Stimulated activated CD4-positive, alpha-beta T cell treated with anti-CD3 and anti-CD28 coated beads, Interleukin-2, amount 100 ng/mL, for 24 hours (primary cell): ENCODE data around the gene FAM185A.
"Not testable (repeated sequence)": the region's sequence is repeated elsewhere in the genome, so short reads cannot be mapped to it uniquely, and the experiment has no call there.

Source experiments
- DNase-seq, 2 donors: peaks; one replicate each; pipeline ENCODE4 v3.0.0-alpha.2; 2020

The FAM185A gene

DNA sequence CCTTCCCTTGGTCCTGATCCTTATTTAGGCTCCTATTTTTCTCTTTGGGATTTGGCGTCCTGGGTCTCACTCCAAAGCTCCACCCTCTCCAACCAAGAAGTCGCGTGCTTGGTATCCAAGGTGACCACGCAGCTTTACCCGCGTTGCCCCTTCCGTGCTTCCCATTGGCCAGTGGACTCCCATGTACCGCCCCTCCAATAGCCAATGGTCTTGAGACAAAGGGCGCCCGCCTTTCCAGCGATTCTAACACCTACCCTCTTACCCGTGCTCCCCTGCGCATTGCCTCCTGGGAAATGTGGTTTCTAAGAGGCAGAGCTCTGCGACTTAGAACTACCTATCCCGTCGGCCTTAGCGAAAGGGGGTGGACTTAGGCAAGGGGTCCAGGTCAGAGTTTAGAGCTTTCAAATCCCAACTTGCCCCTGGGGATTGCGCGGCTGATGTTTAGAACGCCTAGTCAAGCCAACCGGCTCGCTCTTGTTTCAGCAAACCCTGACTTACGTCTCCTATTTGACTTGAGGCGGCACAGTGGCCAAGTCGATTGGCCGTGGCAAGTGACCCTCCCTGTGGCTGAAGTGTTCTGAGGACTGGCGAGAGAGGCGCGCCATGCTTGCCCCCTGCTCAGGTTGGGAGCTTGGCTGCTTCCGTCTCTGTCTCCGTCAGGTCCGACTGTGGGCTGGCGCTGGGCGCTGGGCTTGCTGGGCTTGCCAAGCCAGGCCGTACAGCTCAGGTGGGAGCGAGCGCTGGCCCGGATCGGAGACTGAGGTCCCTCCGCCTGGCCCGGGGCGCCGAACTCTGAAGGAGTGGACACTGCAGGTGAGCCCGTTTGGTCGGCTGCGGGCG lies at the start of gene FAM185A:
TSS of gene FAM185A (plus strand) at position 395 of the 840 bp plus-strand sequence. CDS start at position 604, 209 bp downstream.
- DNase-seq: peak; percentile 93 to 94

DNA sequence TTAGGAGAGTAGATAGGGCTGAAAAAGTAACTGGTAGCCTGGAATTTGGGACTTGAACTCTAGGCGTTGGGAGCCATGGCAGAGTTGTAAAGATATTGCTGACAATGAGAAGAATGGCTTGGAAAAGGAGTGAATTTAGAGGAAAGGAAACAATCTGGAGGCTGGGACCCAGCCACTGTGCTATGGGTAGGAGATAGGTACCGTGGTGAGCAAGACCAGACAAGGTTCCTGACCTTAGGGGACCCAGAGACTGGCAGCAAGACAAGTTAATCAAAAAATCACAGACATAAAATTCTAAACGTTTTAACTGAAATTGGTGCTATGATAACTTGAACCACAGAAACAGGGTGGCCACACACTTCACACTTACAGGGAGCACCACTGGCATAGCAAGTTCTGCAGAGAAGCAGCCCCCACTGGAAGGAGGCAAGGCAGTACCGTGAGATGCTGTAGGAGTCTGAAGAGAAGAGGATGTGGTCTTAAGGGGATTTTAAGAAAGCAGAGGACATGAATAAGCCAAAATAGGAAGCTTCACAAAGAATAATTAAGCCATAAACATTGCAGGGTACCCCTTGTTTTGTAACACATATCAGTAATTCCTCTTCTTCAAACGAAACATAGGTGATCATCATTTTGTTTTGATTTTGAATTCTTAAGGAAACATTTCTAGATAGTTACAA lies 35.6 kb upstream of the FAM185A start:
- DNase-seq: peak in 1 of 2 donors; percentile 9

DNA sequence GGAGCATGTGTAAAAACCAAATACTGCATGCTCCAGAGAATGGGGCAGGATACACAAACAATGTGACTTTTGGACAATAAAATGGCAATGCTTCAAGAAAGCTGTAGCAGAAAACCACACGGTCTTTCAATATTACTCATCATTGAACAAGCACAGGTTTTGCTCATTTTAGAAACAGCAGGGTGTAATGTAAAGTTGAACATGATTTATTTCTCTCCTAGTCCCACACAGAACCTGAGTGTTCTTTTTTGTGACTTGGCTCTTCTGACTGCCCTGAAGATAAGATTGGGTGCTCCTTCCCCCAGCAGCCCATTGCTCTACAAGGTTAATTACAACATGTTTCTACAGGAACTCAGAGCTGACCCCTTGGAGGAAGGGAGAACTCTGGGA lies 35.1 kb upstream of the FAM185A start:
- DNase-seq: not testable (repeated sequence)

DNA sequence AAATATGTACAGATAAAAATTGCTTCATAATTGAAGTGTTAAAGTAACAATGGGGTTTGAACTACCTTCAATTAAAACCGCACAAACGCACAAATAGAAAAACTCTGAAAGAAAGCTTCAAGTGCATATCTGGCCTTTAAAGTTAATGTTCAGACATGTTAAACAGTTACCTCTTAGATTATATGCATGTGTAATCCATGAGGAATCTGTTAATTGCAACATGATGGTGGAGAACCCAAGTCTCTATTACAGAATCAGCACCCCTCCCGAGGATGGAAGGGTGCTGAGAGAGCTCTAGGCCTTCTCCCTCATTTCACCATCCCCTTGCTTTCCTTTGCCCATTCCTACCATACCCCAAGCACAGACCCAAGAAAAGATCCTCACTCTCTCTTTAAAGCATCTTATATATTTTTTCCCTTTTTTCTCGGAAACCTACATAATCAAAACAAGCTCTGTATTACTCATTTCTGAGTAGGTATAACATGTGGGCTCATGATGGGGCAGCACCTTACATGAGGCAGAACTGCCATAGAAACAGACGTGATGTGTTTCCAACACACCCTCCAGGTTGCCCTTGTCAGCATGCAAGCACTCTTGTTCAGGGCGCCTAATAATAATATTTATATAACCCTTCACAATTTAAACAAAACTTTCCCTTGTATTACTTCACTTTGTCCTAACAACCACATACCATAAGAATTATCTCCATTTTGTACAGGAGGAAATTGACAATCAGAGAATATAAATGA lies 33.9 kb upstream of the FAM185A start:
- peak in 1 of 2 donors; percentile 8 for DNase-seq

DNA sequence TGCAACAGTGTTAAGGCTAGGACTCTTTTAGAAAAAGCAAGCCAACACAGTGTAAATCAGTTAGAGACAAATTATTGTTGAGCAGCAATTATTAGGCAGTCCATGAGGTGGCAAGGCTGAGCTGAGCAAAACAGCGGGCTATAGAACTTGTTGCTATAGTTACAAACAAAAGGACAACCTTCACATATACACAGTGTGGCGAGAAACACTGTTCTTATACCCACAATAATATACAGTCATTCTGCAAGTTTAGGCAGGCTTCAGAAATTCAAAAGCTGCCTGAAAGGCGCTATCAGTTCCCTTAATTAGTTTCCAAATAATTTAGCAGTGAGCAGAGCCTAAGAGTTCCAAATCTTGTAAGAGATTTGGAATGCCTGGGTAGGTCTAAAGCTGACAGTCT lies 33.1 kb upstream of the FAM185A start:
- not testable (repeated sequence) for DNase-seq

DNA sequence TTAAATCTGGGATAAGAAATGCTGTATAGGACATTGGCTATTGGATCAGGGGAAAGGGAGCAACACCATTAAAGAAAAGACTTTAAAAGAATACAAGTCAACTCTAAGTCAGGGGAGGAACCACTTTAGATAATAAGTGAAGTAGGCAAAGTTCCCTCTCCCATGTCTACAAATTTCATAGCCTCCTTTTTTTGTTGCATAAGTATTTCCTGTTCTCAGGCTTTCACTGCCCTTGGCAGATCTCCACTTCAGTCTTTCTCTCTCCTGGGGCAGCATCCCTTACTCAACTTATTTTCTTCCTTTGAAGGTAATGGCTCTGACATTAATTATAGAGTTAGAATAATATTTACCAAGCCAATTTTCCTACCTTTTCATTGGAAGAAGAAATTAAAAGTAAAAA lies 30.3 kb upstream of the FAM185A start:
- not testable (repeated sequence) for DNase-seq

DNA sequence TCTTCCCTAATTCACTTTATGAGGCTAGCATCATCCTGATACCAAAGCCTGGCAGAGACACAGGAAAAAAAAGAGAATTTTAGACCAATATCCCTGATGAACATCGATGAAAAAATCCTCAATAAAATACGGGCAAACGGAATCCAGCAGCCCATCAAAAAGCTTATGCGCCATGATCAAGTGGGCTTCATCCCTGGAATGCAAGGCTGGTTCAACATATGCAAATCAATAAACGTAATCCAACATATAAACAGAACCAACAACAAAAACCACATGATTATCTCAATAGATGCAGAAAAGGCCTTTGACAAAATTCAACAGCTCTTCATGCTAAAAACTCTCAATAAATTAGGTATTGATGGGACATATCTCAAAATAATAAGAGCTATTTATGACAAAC lies 22.6 kb upstream of the FAM185A start:
- not testable (repeated sequence) for DNase-seq

DNA sequence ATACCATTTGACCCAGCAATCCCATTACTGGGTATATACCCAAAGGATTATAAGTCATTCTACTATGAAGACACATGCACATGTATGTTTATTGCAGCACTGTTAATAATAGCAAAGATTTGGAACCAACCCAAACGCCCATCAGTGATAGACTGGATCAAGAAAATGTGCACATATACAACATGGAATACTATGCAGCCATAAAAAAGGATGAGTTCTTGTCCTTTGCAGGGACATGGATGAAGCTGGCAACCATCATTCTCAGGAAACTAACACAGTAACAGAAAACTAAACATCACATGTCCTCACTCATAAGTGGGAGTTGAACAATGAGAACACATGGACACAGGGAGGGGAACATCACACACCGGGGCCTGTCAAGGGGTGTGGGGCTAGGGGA lies 19.1 kb upstream of the FAM185A start:
- not testable (repeated sequence) for DNase-seq

DNA sequence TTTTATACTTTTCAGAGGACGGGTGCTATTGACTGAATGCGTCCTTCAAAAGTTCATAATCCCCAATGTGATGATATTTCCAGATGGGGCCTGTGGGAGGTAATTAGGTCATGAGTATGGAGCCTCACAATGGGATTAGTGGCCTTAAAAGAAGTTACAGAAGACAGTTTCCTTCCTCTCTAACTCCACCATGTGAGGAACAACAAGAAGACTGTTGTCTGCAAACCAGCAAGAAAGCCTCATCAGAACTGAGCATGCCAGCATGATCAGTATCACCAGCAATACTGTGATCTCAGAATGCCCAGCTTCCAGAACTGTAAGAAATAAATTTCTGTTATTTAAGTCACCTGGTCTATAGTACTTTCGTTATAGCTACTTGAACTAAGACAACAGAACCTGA lies 18.4 kb upstream of the FAM185A start:
- DNase-seq: not testable (repeated sequence)

DNA sequence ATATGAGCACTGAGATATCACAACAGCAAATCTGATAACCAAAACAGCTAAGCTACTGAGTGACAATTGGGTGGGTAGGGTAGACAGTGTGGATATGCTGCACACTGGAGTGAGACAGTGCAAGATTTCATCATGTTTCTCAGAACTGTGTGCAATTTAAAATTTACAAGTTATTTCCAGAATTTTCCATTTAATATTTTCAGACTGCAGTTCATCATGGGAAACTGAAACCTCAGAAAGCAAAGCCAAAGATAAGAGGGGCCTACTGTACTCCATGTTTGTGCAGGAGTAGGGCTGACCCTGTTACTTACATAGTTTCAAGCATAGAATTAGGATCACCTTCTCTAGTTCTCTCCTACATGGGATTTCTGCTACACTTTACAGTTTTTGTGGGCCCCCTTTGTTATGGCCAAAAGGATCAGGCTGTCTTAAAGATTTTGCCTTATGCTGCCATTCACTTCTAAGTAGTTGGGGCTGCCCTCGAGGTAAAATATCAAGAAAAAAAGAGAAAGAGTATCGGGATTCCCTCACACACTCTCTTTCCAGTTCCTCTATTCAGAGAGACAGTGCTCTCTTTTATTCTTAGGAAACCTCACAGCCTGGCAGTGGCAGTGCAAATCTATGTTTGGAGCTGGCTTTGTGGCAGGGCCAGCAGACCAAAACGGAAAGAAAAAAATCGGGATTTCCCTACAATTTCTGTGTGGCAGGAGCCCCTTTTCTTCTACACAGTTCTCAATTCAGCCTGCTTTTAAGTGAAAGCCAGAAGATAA lies 6.6 kb upstream of the FAM185A start:
- DNase-seq: not testable (repeated sequence)

DNA sequence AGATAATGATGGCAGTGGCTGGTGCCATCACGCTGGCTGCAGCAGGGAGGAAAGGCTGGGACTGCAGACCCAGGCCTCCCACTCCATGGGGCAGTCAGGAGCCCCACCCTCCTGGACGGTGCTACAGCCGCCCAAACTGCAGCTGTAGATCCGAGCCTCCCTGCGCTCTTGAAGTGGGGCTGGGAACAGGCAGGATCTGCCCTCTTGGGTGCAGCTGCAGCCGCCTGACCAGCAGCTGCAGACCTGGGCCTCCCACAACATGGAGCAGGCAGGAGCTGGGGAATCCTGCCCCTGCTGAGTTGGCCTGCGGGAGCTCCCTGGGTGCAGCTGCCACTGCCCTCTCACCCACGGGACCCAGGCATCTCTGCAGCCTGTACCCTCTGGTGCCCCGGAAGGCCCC lies 4.9 kb upstream of the FAM185A start:
- DNase-seq: not testable (repeated sequence)

DNA sequence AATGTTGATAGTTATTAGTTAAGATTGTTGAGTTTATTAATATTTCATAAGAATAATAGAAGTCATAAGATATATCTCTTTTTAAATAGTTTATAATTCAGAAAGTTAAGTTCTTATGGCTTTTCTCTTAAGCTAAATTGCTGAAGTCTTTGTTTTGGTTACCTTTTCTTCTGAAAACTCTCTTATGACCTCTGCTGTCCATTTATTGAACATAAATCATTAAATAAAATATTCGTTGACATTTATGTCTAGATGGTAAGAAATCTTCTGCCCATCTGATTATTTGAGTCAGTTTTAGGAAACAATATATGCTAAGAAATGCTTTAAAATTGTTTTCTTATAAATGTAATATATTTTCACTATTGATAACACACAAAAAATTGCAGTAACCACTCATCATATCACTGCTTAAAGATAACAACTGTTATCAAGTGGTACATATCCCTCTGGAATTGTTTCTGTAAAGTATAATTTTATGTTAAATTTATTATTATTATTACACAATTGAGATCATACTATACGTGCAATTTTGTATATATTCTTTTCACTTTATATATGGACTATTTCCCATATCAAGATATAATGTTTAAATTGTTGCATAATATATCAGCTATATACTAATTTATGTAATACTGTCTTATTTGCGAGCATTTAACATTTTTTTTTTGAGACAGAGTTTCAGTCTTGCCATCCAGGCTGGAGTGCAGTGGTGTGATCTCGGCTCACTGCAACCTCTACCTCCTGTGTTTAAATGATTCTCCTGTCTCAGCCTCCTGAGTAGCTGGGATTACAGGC lies 3.1 kb upstream of the FAM185A start:
- not testable (repeated sequence) for DNase-seq

DNA sequence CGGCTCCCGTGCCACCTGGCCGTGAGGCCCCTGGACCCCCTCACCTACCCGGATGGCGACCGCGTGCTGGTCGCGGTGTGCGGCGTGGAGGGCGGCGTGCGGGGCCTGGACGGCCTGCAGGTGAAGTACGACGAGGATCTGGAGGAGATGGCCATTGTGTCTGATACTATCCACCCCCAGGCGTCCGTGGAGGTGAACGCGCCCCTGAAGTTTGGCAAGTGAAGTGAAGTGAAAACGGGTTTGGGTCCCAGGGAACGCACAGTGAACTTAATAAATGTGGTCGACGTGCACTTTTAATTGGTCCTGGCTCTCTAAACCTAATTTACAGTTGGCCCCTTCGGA lies 617 bp downstream of the FAM185A start:
- not testable (repeated sequence) for DNase-seq

DNA sequence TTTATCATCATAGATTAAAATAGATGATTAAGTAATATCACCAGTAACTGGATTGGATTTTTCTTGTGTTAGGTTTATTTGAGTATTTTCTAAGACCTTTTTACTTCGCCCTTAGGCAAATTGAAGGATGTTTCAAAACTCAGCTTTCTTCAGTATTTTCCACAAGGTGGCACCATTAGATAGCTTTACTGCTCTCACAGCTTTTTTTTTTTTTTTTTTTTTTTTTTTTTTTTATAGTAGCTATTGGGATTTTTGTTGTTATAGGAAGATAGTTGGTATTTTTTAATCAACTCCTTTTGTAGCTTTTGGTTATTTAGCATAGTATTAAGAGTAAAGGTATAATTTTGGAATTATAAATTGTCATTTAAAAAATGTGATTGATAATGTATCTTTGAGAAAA lies 9.4 kb downstream of the FAM185A start:
- not testable (repeated sequence) for DNase-seq

DNA sequence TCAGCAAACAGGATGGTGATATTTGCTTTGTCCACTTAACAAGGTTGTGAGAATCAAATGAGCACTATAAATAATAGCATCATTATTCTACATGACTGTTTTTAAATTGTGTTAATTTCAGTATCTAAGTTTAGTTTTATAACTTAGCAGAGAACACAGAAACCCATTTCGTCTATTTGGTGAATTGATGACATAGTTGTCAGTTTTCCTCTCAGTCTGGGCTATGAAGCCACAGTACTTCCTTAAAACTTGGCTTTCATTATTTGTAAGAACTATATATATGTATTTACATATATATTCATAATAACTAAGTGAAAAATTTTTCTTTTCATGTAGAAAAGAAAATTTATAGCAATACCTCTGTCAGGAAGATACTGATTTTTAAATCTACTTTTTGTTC lies 11.1 kb downstream of the FAM185A start:
- not testable (repeated sequence) for DNase-seq

DNA sequence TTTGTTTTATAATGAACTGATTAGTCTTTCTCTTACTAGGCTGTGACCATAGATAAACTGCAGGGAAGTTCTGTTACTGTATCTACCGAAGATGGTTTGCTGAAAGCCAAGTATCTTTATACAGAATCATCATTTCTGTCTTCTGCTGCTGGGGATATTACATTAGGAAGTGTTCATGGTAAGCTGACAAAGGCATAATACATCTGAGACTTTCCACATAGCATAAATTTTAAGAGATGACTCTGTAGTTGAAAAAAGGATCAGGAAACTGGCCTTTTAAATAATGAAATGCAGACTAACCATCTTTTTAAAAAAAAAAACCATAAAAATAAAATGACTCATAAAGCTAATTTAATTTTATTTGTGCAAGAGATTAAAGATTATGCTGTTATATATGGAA lies 12.4 kb downstream of the FAM185A start:
- not testable (repeated sequence) for DNase-seq

DNA sequence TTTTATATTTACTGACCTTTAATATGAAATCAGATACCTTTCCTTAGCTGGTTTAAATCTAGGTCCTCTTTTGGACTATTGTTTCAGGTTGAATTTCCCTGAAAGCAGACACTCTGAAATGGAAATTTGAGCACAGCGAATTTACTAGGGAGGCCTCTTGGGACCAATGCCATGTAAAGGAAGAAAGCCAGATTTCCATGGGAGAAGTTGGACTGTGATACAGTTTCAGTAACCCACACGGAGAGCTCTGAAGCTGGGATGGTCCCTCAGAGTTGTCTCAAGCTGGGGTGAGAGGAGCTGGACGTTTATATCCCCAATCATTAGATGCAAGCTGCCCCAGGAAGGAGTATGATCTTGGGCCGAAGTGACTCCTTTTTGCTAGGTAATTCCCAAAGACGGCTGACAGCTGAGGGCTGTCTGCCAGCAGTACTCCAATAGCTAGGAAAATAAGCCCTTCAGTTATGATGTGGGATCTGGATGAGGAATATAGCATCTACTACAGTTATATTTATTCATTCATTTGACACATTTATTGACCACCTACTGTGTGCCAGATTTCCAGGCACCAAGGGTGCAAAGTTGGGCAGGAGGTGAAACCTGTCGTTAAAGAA lies 14.6 kb downstream of the FAM185A start:
- DNase-seq: not testable (repeated sequence)

DNA sequence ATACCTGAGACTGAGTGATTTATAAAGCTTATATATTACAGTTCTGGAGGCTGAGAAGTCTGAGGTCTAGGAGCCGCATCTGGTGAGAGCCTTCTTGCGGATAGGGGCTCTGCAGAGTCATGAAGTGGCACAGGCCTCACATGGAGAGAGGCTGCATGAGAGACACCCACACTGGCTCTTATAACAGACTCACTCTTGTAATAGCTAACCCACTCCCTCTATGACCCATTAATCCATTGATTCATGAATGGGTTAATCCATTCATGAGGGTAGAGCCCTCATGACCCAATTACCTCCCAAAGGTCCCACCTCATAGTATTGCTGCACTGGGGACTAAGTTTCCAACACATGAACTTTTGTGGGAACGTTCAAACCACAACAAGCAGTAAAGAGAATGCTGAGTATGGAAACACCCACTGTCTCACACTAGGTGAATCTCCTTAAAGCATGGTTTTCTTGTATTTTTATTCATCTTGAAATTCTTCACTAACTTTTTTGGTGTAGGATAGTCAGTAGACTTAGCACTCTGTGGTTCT lies 20.9 kb downstream of the FAM185A start:
- DNase-seq: not testable (repeated sequence)

DNA sequence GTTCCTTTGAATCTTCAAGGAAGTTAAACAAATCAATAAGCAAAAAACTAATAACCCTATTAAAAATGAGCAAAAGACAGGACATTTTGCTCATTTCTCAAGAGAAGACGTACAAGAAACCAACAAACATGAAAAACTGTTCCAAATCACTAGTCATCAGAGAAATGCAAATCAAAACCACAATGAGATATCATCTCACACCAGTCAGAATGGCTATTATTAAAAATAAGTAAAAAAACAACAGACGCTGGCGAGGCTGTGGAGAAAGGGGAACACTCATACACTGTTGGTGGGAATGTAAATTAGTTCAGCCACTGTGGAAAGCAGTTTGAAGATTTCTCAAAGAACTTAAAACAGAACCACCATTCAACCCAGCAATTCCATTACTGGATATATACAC lies 21.7 kb downstream of the FAM185A start:
- not testable (repeated sequence) for DNase-seq

DNA sequence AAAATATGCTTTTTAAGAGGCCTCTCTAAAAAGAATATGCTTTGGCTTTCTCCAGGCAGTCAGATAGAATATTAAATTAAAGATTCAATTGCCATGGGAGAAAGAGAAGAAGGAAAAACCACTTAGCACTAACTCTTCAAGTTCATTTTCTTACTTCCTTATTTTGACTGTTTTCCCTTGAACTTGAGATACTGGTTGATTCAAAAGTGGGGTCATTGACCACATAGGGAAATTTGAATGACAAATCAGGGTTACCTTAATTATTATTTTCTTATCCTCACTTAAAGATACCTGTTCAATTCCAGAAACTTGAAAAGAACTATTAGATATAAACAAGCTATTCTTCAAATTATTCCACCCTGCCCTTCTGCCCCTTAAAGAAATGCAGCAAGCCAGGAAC lies 27.4 kb downstream of the FAM185A start:
- not testable (repeated sequence) for DNase-seq

DNA sequence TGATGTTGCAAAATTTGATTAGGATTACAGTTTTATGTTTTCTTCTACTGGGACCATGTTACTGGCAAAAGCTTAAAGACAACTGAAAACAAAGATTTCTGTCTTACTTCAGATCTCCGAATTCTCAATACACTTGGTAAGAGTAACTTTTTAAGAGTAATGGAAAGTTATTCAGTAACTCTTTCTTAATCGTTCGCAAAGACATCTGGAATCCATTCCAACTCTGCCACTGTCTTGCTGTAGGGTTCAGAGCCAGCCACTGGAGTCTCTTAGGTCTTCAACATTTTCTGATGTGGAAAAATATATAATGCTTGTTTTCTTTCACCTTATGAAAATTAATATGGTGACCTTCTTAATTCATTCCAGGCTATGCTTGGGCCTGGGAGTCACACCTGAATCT lies 29.9 kb downstream of the FAM185A start:
- not testable (repeated sequence) for DNase-seq
